GM18505 (cell line): ENCODE data around the gene HGS.
A peak's percentile ranks its signal among the peaks of the same experiment; 100 is the strongest.

Source experiments
- ATAC-seq: cut with Tn5 transposase; IDR thresholded peaks from one replicate; pipeline ENCODE4 v1.9.1; 2021; ENCODE audit not compliant: unreplicated experiment
- POLR2A ChIP-seq: IDR thresholded peaks from 4 replicates; pipeline ENCODE4 v1.6.1; 2011; ENCODE audit warnings: borderline replicate concordance; ENCODE audit not compliant: insufficient read depth, insufficient read length; ENCODE audit errors: extremely low read depth

Gene HGS, protein sequence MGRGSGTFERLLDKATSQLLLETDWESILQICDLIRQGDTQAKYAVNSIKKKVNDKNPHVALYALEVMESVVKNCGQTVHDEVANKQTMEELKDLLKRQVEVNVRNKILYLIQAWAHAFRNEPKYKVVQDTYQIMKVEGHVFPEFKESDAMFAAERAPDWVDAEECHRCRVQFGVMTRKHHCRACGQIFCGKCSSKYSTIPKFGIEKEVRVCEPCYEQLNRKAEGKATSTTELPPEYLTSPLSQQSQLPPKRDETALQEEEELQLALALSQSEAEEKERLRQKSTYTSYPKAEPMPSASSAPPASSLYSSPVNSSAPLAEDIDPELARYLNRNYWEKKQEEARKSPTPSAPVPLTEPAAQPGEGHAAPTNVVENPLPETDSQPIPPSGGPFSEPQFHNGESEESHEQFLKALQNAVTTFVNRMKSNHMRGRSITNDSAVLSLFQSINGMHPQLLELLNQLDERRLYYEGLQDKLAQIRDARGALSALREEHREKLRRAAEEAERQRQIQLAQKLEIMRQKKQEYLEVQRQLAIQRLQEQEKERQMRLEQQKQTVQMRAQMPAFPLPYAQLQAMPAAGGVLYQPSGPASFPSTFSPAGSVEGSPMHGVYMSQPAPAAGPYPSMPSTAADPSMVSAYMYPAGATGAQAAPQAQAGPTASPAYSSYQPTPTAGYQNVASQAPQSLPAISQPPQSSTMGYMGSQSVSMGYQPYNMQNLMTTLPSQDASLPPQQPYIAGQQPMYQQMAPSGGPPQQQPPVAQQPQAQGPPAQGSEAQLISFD

DNA sequence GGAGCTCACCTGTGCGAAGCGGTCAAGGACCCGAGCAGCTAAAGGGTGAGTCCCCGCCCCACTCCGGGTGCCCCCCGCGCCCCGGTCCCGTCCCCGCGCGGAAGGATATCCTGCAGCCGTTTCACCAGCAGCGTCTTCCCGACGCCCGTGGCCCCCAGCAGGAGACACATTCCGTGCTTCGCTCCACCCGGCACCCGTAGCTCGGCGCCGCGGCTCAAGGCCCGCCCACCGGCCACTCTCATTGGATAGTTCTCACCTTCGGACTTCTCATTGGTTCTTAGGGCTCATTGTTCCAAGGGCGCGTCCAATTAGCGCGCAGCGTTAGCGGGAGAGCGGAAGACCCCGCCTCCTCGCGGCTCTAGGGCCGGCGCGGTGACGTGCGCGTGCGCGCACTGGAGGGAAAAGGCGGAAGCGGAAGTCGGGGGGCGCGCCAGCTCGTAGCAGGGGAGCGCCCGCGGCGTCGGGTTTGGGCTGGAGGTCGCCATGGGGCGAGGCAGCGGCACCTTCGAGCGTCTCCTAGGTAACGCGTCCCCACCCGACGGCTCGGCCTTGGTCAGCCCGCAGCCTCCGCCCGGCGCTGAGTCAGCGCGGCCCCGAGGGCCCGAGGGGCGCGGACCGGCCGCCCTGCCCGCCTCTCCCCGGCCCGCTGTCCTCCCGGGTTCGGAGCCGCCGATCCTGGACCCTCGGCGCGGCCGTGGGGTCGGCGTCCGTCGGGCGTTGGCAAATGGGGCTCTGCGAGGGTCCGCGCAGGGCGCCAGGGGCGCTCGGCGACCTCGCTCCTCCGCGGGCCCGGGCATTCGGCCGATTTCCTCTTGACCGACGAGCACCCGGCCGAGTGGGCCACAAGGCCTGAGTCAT, at the start of gene HGS, which contains the start of gene ARL16:
Gene HGS (plus strand): TSS at position 428 of the 858 bp plus-strand sequence. CDS start 56 bp downstream, at position 484.
Gene ARL16 (minus strand): TSS at position 214 of the 858 bp plus-strand sequence. CDS start 44 bp downstream, at position 170.
- peak; percentile 87 for ATAC-seq
- peak; percentile 73 for TF ChIP-seq POLR2A

DNA sequence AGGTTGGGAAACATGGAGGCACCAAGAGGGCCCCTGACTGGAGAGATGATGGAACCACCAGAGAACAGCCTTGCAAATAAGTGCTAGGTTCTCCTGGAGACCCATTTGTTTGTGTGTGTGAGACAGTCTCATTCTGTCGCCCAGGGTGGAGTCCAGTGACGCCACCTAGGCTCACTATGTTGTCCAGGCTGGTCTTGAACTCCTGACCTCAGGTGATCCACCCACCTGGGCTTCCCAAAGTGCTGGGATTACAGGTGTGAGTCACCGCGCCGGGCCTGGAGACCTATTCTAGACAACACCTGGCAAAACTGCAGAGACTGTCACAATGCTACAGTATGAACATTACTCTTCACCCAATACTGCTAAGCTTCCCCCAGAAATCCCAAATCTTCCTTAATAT, 48.4 kb upstream of the HGS start:
- TF ChIP-seq POLR2A, result no peak
- no peak for ATAC-seq

DNA sequence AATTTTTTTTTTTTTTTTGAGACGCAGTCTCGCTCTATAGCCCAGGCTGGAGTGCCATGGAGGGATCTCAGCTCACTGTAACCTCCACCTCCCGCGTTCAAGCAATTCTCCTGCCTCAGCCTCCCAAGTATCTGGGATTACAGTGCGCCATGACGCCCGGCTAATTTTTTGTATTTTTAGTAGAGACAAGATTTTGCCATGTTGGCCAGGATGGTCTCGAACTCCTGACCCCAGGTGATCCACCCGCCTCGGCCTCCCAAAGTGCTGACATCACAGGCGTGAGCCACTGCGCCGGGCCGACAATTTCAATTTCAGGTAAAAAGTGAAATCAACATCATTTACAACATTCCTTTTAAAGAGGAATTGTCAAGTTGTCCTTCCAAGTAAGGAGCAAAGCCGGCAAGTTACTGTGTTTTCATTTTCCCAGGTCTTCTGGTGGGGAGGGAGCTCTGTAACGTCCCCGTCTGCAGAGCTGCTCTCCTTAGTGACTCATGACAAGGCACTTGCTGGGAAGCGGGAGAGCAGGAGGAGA, 47.8 kb upstream of the HGS start:
- no peak for ATAC-seq

DNA sequence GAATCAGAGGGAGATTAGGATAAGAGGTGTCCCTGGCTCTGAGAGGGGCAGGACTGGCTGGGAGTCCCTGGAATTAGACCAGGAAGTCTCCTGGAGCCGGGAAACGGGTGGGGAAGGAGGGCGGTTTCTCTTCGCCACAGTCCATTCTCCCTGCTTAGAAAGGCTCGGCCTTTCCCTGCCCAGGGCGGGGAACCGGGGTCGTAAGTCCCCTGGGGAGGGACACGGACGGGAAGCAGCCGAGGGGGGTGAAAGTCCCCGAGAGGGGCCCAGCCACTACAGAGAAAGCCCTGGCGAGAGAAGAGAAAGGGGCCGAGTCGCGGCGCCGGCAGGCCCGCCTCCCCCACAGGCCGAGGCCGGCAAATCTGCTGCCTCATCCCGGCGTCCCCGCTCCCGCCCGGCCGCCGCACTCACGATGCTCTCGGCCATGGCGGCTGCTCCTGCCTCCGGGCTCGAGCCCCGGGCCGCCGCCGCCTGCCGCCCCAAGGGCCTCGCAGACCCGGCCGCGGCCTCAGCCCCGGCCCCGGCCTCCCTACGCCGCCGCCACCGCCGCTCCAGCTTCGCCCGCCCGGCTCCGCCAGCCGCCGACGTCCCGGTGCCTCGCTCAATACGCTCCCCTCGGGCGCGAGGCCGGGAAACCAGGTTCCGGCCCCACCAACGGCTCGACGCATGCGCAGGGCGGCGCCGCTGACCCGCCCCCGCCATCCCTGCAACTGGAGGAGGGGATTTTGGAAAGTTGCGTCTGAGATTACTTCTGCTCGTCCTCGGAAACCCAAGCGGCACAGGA, 47.1 kb upstream of the HGS start, which contains the start of the genes NPLOC4 and TSPAN10:
Gene NPLOC4 (minus strand): TSS at position 608 of the 784 bp plus-strand sequence. CDS start 182 bp downstream, at position 426.
Gene TSPAN10 (plus strand): TSS at position 692 of the 784 bp plus-strand sequence. CDS start 5,217 bp downstream, outside the sequence.
- peak; percentile 79 for ATAC-seq
- TF ChIP-seq POLR2A, result peak; percentile 86

More for the DNA sequence above, 47.8 kb upstream of the HGS start:
- TF ChIP-seq POLR2A, result no peak

DNA sequence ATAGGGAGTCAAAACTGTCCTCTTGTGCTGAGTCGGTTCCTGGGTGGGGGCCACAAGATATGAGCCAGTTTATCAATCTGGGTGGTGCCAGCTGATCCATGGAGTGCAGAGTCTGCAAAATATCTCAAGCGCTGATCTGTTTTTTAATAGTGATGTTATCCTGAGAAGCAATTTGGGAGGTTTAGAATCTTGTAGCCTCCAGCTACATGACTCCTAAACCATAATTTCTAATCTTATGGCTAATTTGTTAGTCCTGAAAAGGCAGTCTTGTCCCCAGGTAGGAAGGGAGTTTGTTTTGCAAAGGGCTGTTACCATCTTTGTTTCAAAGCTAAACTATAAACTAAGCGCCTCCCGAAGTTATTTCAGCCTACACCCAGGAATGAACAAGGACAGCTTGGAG, 45.1 kb upstream of the HGS start:
- ATAC-seq, result no peak
- no peak for TF ChIP-seq POLR2A

DNA sequence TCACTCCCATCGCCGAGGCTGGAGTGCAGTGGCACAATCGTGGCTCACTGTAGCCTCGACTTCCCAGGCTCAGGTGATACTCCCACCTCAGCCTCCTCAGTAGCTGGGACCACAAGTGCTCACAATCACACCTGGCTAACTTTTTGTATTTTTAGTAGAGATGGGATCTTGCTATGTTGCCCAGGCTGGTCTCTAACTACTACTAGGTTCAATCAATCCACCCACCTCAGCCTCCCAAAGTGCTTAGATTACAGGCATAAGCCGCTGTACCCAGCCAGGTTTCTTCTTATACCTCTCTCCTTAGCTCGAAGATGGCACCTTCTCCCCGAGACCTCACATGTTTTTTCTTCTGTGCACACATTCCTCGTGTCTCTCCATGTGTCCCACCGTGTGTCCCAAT, 43.8 kb upstream of the HGS start:
- no peak for TF ChIP-seq POLR2A
- no peak for ATAC-seq

DNA sequence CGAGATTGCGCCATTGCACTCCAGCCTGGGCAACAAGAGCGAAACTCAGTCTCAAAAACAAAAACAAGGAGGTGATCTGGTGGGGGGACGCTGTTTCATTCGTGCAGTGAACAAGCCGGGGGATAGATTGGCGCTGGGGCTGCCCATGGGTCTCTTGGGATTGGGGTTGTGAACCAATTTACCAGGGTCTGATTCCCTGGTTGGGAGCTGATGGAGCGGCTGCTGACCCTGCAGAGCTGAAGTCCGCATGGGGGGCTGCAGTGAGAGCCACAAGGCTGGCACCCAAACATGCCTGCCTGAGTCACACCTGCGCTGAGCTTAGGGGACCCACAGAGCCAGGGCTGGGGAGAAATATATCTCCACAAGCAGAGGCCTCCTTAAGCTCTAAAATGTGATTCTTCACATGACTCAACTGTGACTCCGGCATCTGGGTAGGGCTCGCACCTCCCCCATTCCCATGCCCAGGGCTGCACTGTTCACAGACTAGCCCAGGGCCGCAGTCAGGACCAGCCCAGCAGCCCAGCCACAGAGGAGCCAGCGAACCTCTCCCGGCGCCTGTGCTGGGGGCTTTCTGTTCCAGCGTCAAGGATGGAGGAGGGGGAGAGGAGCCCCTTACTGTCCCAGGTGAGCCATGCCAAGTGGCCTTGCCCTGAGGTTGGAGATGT, 41.9 kb upstream of the HGS start:
- no peak for TF ChIP-seq POLR2A
- no peak for ATAC-seq

DNA sequence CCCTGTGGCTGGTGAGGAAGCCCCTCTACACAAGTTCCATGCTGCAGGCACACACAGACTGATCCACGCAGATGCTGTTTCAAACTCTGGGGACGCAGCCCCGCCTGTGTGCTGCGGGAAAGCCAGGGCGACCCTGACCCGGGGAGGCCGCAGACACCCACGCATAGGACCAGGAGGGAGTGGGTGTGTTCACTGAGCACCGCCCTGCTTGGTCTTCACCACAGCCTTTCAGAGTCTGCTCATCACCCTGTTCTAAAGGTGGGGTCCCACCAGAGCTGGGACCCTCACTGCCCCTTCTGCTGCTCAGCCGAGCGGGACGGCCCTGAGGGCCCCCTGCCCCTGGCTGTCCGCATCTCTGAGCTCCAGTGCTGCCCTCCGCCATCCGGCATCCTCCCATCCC, 39.3 kb upstream of the HGS start:
- no peak for ATAC-seq
- no peak for TF ChIP-seq POLR2A

DNA sequence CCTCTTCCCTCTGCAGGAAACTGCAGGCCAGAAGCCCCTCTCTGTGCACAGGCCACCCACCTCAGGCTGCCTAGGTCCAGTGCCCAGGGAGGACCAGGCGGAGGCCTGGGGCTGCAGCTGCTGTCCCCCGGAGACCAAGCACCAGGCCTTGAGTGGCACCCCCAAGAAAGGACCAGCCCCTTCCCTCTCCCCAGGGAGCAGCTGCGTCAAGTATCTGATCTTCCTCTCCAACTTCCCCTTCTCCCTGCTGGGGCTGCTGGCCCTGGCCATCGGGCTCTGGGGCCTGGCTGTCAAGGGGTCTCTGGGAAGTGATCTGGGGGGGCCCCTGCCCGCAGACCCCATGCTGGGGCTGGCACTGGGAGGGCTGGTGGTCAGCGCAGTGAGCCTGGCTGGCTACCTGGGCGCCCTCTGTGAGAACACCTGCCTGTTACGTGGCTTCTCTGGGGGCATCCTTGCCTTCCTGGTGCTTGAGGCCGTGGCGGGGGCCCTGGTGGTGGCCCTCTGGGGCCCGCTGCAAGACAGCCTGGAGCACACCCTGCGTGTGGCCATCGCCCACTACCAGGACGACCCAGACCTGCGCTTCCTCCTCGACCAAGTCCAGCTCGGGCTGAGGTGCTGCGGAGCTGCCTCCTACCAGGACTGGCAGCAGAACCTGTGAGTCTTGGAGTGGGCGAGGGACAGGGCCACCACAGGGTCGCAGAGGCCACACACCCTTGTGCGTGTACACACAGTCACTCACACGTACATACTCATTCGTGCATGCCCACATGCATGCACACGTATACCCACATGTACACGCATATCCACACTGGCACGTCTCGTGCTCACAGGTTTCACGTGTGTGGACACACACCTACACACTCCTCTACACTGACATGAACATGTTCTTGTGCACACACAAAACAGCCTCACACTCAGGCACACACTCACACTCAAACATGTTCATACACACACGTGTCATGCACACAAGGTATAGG, 38.5 kb upstream of the HGS start:
- TF ChIP-seq POLR2A, result no peak
- ATAC-seq, result no peak

DNA sequence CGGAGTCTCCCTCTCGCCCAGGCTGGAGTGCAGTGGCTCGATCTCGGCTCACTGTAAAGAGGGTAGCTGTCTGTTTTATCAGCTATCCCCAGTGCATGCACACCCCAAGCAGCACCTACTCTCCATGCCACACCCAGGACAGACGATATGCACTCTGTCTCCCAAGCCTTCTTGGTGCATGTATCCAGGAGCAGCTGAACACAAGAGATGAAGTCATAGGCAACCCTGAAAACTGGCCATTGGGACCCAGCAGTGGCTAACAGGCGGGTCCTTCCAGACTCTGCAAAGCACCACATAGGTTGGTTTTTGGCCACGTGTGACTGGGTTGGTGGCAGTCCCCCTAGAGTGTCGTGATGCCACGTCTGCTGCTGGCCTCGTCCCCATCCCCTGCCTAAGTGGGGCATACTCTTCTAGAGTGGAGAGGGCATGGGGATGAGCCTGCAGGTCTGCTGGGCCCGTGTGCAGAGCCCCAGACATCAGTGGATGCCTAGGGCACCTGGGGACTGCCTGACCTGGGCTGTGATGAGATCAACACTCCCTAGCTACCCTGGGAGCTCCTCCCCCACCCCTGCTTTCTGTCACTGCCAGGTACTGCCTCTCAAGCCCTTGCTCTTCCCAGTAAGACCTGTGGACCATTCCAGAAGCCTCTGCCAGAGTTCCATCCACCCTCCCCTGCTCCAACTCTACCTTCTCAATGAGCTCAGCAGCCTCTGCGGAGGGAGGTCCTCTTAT, 36.8 kb upstream of the HGS start:
- no peak for ATAC-seq
- no peak for TF ChIP-seq POLR2A
